ENCODE results near the gene CTNNA1.

DNA sequence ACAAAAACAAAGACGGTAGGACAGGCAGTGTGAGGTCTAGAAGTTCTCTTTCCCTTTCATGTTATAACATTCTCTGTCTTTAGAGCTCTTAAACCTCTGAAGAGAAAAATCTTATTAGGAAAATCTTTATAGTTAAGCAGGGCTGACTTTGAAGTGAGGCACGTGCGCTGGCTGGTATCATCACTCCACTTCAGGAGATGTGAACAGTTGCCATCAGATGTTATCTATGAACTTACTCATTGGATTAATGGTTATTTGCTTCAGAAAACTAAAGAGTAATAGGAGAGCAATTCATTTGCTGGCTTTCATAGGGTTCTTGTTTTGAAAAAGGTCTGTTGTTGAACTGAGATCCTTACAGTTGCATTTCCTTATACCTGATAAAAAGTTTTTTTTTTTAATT is 96.2 kb downstream of the CTNNA1 start:
- no peak for TF ChIP-seq EZH2phosphoT487 (IDR thresholded peaks at IDR 0.05; ENCODE audit: insufficient read depth, low read depth)
- TF ChIP-seq EZH2 (IDR thresholded peaks at IDR 0.05; ENCODE audit: insufficient read depth, poor library complexity, severe bottlenecking) = no peak
